Breast epithelium (tissue), 3 donors: ENCODE data around the gene EPC1.

ENCODE experiments used
- CTCF ChIP-seq, 3 donors: fragments of 450-650 bp; IDR thresholded peaks; one replicate each; pipeline ENCODE4 v1.5.1; 2016 to 2017; ENCODE audit warnings: antibody characterized with exemption in 3 of 3, mild to moderate bottlenecking in 3 of 3, moderate library complexity in 3 of 3
- POLR2A ChIP-seq: fragments of 450-650 bp; IDR thresholded peaks from one replicate; pipeline ENCODE4 v1.6.1; 2016; ENCODE audit warnings: antibody characterized with exemption, mild to moderate bottlenecking, moderate library complexity

- TF ChIP-seq POLR2A = no peak
- TF ChIP-seq CTCF (IDR thresholded peaks at IDR 0.05) = no peak
Measured at GRCh38 chr10:32244421-32245207, 102.3 kb downstream of the EPC1 start.
